ENCODE results near the gene ARMC10.

DNA sequence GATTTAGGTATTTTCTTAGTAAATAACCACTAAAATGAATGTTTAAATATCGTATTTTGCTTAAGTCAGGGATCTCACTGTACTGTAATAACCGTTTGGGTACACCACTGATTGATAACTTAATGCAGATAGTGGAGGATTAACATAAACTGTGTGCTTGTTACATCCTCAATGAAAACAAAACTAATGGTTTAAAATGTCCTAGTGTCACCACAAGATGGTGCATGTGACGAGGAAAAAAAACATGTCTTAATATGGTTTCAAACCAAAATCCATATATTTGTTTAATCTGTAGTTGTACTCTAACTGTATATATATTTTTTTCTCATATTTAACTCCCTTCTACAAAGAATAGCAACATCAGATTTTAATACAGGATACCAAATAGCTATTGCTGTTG lies 19.2 kb downstream of the ARMC10 start:
- TF ChIP-seq EZH2phosphoT487 (IDR thresholded peaks at IDR 0.05; ENCODE audit: borderline replicate concordance, low read depth, low read length), result no peak
- TF ChIP-seq, protein P1, sequence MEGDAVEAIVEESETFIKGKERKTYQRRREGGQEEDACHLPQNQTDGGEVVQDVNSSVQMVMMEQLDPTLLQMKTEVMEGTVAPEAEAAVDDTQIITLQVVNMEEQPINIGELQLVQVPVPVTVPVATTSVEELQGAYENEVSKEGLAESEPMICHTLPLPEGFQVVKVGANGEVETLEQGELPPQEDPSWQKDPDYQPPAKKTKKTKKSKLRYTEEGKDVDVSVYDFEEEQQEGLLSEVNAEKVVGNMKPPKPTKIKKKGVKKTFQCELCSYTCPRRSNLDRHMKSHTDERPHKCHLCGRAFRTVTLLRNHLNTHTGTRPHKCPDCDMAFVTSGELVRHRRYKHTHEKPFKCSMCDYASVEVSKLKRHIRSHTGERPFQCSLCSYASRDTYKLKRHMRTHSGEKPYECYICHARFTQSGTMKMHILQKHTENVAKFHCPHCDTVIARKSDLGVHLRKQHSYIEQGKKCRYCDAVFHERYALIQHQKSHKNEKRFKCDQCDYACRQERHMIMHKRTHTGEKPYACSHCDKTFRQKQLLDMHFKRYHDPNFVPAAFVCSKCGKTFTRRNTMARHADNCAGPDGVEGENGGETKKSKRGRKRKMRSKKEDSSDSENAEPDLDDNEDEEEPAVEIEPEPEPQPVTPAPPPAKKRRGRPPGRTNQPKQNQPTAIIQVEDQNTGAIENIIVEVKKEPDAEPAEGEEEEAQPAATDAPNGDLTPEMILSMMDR (conservative IDR thresholded peaks at IDR 0.05; ENCODE audit: low read length), result peak; percentile 57
